ENCODE data around the gene FGF7.

DNA sequence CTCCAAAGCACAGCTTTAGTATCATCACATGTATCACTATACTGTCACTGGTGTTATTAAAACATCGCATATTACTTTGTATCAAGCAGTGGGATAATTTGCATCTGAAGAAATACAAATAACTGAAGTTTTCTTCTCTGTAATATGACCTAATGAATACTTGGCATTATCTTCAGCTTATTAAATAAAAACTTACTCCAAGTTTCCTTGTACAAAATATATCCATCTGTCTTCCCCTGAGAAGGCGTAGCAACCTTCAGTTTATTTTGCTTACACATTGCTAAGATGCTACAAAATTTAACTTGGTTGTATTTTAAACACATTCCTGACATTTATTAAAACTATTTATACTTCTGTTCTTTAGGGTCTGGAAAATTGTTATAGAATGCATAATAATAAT lies 13.7 kb downstream of the FGF7 start:
- TF ChIP-seq CTCF (conservative IDR thresholded peaks at IDR 0.05) (no peak), ZFX (IDR thresholded peaks at IDR 0.05) (no peak)
